ENCODE measurements around the gene COL28A1.

- no peak for TF ChIP-seq CTCF (IDR thresholded peaks at IDR 0.05; ENCODE audit: low read depth, low read length)
- TF ChIP-seq POLR2A (IDR thresholded peaks at IDR 0.05; ENCODE audit: extremely low read depth, insufficient read length): no peak
- no peak for TF ChIP-seq MYC (IDR thresholded peaks at IDR 0.05; ENCODE audit: low read depth, low read length)
- no peak for TF ChIP-seq MAX (IDR thresholded peaks at IDR 0.05; ENCODE audit: low read depth, low read length)
Measured at GRCh38 chr7:7577888-7578287, 42.2 kb upstream of the COL28A1 start.
